Neuronal stem cell (in vitro differentiated cells): Measurements from ENCODE around the gene ZFP14. TPM values are rescaled to one million over a fixed set of nuclear protein-coding genes. Genes with fewer than 3 reads are reported as not detected.

Experiments used
- DNase-seq: peaks from one replicate; pipeline ENCODE4 v3.0.0-alpha.2; 2013; ENCODE audit warnings: low spot score
- H2AFZ ChIP-seq: one replicate; pipeline ENCODE4 v1.6.1; 2013; ENCODE audit warnings: mild to moderate bottlenecking, low read length, inconsistent platforms
- H2AK5ac ChIP-seq: 2 replicates; pipeline ENCODE4 v1.6.1; 2013; ENCODE audit warnings: low read depth, mild to moderate bottlenecking, inconsistent platforms, low read length, moderate library complexity, mixed read lengths
- H2BK120ac ChIP-seq: 2 replicates; pipeline ENCODE4 v1.6.1; 2013; ENCODE audit warnings: low read depth, mild to moderate bottlenecking, inconsistent platforms, low read length, moderate library complexity, mixed read lengths
- H2BK12ac ChIP-seq: one replicate; pipeline ENCODE4 v1.6.1; 2013; ENCODE audit warnings: low read length, inconsistent platforms
- H2BK15ac ChIP-seq: 2 replicates; pipeline ENCODE4 v1.6.1; 2013; ENCODE audit warnings: mild to moderate bottlenecking, low read length, inconsistent platforms, mixed read lengths
- H2BK5ac ChIP-seq: one replicate; pipeline ENCODE4 v1.6.1; 2013; ENCODE audit warnings: inconsistent platforms, mild to moderate bottlenecking, low read length, moderate library complexity
- H3K14ac ChIP-seq: one replicate; pipeline ENCODE4 v1.6.1; 2013; ENCODE audit warnings: low read length, inconsistent platforms
- H3K18ac ChIP-seq: 2 replicates; pipeline ENCODE4 v1.6.1; 2013; ENCODE audit warnings: low read length, inconsistent platforms
- H3K23ac ChIP-seq: 2 replicates; pipeline ENCODE4 v1.6.1; 2013; ENCODE audit warnings: low read depth, mild to moderate bottlenecking, mixed read lengths, low read length, inconsistent platforms; ENCODE audit not compliant: poor library complexity
- H3K27ac ChIP-seq: replicated peaks from 3 replicates; pipeline ENCODE4 v1.5.1; 2013; ENCODE audit warnings: low read length, inconsistent platforms
- H3K27me3 ChIP-seq, 3 experiments: 2 replicates each; pipeline ENCODE4 v1.6.1; 2013; ENCODE audit warnings: low read length in 3 of 3, mild to moderate bottlenecking in 2 of 3, inconsistent platforms in 1 of 3, low read depth in 1 of 3, mixed read lengths in 1 of 3, moderate library complexity in 1 of 3; ENCODE audit not compliant: control insufficient read depth in 3 of 3, insufficient read depth in 3 of 3
- H3K36me3 ChIP-seq, 2 donors: replicated peaks in 1 of 2; 2 replicates each; pipeline ENCODE4 v1.6.1; 2013; ENCODE audit warnings: low read length in 2 of 2; ENCODE audit not compliant: control insufficient read depth in 2 of 2, insufficient read depth in 2 of 2
- H3K4ac ChIP-seq: 2 replicates; pipeline ENCODE4 v1.6.1; 2013; ENCODE audit warnings: inconsistent platforms, mild to moderate bottlenecking, low read length, moderate library complexity
- H3K4me1 ChIP-seq, 2 donors: 1 replicate in 1 of 2; 2 replicates in 1 of 2; pipeline ENCODE4 v1.6.1; 2013; ENCODE audit warnings: low read length in 2 of 2, low read depth in 1 of 2; ENCODE audit not compliant: control insufficient read depth in 2 of 2, insufficient read depth in 1 of 2
- H3K4me2 ChIP-seq: one replicate; pipeline ENCODE4 v1.6.1; 2013; ENCODE audit warnings: mild to moderate bottlenecking, low read length, inconsistent platforms; ENCODE audit not compliant: insufficient read depth, poor library complexity, severe bottlenecking
- H3K4me3 ChIP-seq, 2 donors: 2 replicates each; pipeline ENCODE4 v1.5.1; 2013; ENCODE audit warnings: low read length in 2 of 2, mild to moderate bottlenecking in 2 of 2, inconsistent platforms in 1 of 2, moderate library complexity in 1 of 2
- H3K79me1 ChIP-seq: one replicate; pipeline ENCODE4 v1.6.1; 2013; ENCODE audit warnings: low read depth, mild to moderate bottlenecking, inconsistent platforms, low read length, moderate library complexity
- H3K9ac ChIP-seq: one replicate; pipeline ENCODE4 v1.6.1; 2013; ENCODE audit warnings: mild to moderate bottlenecking, low read depth, low read length, inconsistent platforms; ENCODE audit not compliant: poor library complexity
- H3K9me3 ChIP-seq, 2 donors: replicated peaks in 1 of 2; 2 replicates each; pipeline versions ENCODE3 to v1.6.1; 2013; ENCODE audit warnings: low read length in 2 of 2, mild to moderate bottlenecking in 2 of 2, inconsistent platforms in 1 of 2, low read depth in 1 of 2, mixed read lengths in 1 of 2, moderate library complexity in 1 of 2; ENCODE audit not compliant: control insufficient read depth in 2 of 2, insufficient read depth in 1 of 2
- H4K8ac ChIP-seq: one replicate; pipeline ENCODE4 v1.6.1; 2013; ENCODE audit warnings: low read depth, mild to moderate bottlenecking, inconsistent platforms, low read length, moderate library complexity
- H4K91ac ChIP-seq: one replicate; pipeline ENCODE4 v1.6.1; 2013; ENCODE audit warnings: low read length, low read depth, mild to moderate bottlenecking, inconsistent platforms; ENCODE audit not compliant: poor library complexity
- WGBS, 2 donors: extraction: QIAGEN DNeasy Blood & Tissue Kit; methylation state at CpG; one replicate each; pipeline ENCODE4 v1.1.7; 2013; ENCODE audit warnings: missing lambda C conversion rate in 2 of 2, mixed read lengths in 1 of 2; ENCODE audit not compliant: insufficient read length in 2 of 2, insufficient replicate concordance in 1 of 2; ENCODE audit errors: extremely low coverage in 2 of 2; 5-methylcytosine and 5-hydroxymethylcytosine counted together
- polyA plus RNA-seq, 2 experiments: library from polyadenylated mRNA; stranded (reverse); fragments of 200-250 nt; gene quantifications; one replicate each; pipeline ENCODE4 v1.2.3, GENCODE V29; 2013

Gene ZFP14
- 7.6 TPM for polyA plus RNA-seq (2013, experiment 1 of 2)
- 8.9 TPM for polyA plus RNA-seq (2013, experiment 2 of 2)

DNA sequence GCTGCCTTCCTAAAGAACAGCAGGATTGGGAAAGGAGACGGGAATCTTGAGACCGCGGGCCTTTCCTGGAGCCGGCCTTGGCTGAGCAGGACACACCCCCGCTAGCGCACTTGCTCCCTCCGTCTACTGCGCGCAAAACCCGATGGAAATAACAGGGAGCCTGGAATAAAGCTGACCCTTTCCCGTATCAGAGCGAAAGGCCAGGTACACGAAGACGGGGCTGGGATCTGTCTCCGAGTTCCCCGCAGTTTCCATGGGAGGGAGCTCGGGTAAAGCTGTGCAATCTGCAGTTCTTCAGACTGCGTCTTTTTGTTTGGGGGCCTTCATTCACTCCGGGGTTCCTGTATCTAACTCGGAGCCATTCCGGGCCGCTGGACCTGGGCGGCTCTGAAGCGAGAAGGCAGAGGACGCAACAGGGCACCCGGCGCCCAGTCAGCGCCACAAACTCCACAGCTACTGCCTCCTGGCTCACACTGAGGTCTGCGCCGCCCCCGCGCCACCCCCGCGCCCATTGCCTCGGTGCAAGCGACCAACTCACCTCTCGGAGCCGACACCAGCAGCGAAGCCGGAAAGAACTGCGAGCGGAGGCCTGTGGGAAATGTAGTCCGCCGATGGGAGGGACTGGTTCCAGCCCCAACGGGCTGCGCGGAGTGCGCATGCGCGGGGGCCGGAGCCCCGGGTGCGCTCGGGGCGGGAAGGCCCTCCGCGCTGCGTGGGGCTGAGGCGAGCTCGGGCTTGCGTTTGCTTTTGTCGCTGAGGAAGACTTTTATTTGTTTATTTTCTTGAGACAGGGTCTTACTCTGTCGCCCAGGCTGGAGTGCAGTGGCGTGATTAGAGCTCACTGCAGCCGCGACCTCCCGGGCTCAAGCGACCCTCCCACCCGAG, at the start of gene ZFP14:
ZFP14 (minus strand) TSS at position 577 of the 885 bp plus-strand sequence. CDS start 11,309 bp downstream, outside the sequence.
- H3K9me3 ChIP-seq = peaks cover 2 to 32% of the 10 kb centered on the region in 2 donors
- no CpG with 5 or more reads among the region's 69 CpGs for WGBS, 2 donors
- H2BK5ac ChIP-seq = no peak within 1 kb of the TSS

DNA sequence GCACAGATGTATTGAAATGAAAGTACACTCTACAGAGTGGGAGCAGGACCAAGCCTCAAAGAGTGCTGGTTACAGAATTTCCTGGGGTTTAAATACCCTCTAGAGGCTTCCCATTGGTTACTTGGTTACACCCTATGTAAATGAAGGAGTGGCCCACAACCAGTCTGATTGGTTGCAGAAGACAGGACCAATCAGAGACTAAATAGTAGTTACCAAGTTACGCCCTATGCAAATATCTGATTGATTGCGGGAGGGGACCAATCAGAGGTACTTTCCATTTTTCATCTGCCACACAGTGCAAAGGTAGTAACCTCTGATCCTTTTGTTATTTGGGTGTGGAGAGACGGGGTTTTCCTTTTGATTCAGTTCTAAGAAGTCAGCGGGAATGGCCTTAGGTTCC, 44.9 kb upstream of the ZFP14 start:
- no peak overlapping the region for H2BK5ac ChIP-seq
- no peak overlapping the region for H2BK120ac ChIP-seq
- DNase-seq = no peak
- no CpG with 5 or more reads among the region's 4 CpGs for WGBS, 2 donors
- H3K27me3 ChIP-seq = peaks cover 0 to 19% (median 0%) of the 10 kb centered on the region in 3 experiments
- no peak overlapping the region for H3K4me3 ChIP-seq
- H2BK12ac ChIP-seq = no peak overlapping the region
- H4K91ac ChIP-seq = no peak overlapping the region
- H3K4me2 ChIP-seq = no peak overlapping the region
- H3K27ac ChIP-seq = no peak overlapping the region
- H3K14ac ChIP-seq = no peak overlapping the region
- H2AFZ ChIP-seq = no peak overlapping the region
- H4K8ac ChIP-seq = no peak overlapping the region
- no peaks in the 10 kb centered on the region for H3K36me3 ChIP-seq
- peaks cover 2 to 17% of the 10 kb centered on the region in 2 donors for H3K9me3 ChIP-seq
- H3K79me1 ChIP-seq = no peaks in the 10 kb centered on the region
- no peak overlapping the region for H3K23ac ChIP-seq
- no peaks in the 10 kb centered on the region for H3K4me1 ChIP-seq
- no peak overlapping the region for H3K9ac ChIP-seq
- H3K4ac ChIP-seq = no peak overlapping the region
- H2BK15ac ChIP-seq = no peak overlapping the region
- no peak overlapping the region for H2AK5ac ChIP-seq
- no peak overlapping the region for H3K18ac ChIP-seq

More for the DNA sequence above, at the start of gene ZFP14:
- H4K91ac ChIP-seq = no peak within 1 kb of the TSS
- H3K4ac ChIP-seq = no peak within 1 kb of the TSS
- H3K4me3 ChIP-seq = peak within 1 kb of the TSS; percentile 91 to 94
- H3K14ac ChIP-seq = no peak within 1 kb of the TSS
- H3K36me3 ChIP-seq = peaks cover 0 to 2% of the 10 kb centered on the region in 2 donors
- peak within 1 kb of the TSS; percentile 91 for H3K9ac ChIP-seq
- H4K8ac ChIP-seq = no peak within 1 kb of the TSS
- H2BK120ac ChIP-seq = no peak within 1 kb of the TSS
- peak within 1 kb of the TSS; percentile 66 for H3K27ac ChIP-seq
- no peak within 1 kb of the TSS for H2BK12ac ChIP-seq
- no peaks in the 10 kb centered on the region for H3K27me3 ChIP-seq
- peak within 1 kb of the TSS; percentile 61 for H3K4me2 ChIP-seq
- no peaks in the 10 kb centered on the region for H3K79me1 ChIP-seq
- H3K23ac ChIP-seq = peak within 1 kb of the TSS; percentile 87
- peaks cover 4% of the 10 kb centered on the region in 2 donors for H3K4me1 ChIP-seq
- H3K18ac ChIP-seq = peak within 1 kb of the TSS; percentile 95
- H2BK15ac ChIP-seq = no peak within 1 kb of the TSS
- DNase-seq = peak; percentile 93
- H2AFZ ChIP-seq = peak within 1 kb of the TSS; percentile 98
- no peak within 1 kb of the TSS for H2AK5ac ChIP-seq

DNA sequence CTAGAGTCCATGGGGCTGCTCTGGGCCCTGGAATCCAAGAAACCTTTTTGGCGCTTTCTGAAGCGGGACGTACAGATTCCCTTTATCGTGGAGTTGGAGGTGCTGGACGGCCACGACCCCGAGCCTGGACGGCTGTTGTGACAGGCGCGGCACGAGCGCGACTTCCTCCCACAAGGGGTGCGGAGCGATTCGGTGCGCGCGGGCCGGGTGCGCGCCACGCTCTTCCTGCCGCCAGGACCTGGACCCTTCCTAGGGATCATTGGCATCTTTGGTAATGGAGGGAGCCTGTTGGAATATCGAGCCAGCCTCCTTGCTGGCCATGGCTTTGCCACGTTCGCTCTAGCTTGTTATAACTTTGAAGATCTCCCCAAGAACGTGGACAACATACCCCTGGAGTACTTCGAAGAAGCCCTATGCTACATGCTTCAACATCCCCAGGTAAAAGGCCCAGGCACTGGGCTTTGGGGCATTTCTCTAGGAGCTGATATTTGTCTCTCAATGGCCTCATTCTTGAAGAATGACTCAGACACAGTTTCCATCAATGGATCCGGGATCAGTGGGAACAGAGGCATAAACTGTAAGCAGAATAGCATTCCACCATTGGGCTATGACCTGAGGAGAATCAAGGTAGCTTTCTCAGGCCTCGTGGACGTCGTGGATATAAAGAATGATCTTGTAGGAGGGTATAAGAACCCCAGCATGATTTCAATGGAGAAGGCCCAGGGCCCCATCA, 42.9 kb upstream of the ZFP14 start:
- H2BK5ac ChIP-seq = no peak overlapping the region
- H3K27ac ChIP-seq = no peak overlapping the region
- H3K36me3 ChIP-seq = peaks cover 0 to 4% of the 10 kb centered on the region in 2 donors
- H2BK120ac ChIP-seq = no peak overlapping the region
- no peak overlapping the region for H2AK5ac ChIP-seq
- no peak overlapping the region for H3K4ac ChIP-seq
- H3K14ac ChIP-seq = no peak overlapping the region
- WGBS, 2 donors = no CpG with 5 or more reads among the region's 33 CpGs
- H4K91ac ChIP-seq = no peak overlapping the region
- H4K8ac ChIP-seq = peak overlapping the region; percentile 43
- peaks cover 7% of the 10 kb centered on the region for H3K79me1 ChIP-seq
- peak overlapping the region; percentile 64 for H3K18ac ChIP-seq
- peaks cover 0 to 19% (median 0%) of the 10 kb centered on the region in 3 experiments for H3K27me3 ChIP-seq
- peaks cover 0 to 6% of the 10 kb centered on the region in 2 donors for H3K4me1 ChIP-seq
- H3K4me3 ChIP-seq = peak overlapping the region in 1 of 2 donors; percentile 75
- no peak overlapping the region for H2BK15ac ChIP-seq
- peaks cover 2 to 23% of the 10 kb centered on the region in 2 donors for H3K9me3 ChIP-seq
- no peak for DNase-seq
- H2AFZ ChIP-seq = no peak overlapping the region
- H2BK12ac ChIP-seq = no peak overlapping the region
- H3K4me2 ChIP-seq = peak overlapping the region; percentile 44
- H3K23ac ChIP-seq = no peak overlapping the region
- H3K9ac ChIP-seq = peak overlapping the region; percentile 70
